Measurements from ENCODE around the gene XRCC2. TPM values are rescaled to one million over a fixed set of nuclear protein-coding genes. Genes with fewer than 3 reads are reported as not detected.

XRCC2 gene
- total and polyA plus RNA-seq, 2 experiments from 2014 or later, result 18.9 to 33.2 TPM

DNA sequence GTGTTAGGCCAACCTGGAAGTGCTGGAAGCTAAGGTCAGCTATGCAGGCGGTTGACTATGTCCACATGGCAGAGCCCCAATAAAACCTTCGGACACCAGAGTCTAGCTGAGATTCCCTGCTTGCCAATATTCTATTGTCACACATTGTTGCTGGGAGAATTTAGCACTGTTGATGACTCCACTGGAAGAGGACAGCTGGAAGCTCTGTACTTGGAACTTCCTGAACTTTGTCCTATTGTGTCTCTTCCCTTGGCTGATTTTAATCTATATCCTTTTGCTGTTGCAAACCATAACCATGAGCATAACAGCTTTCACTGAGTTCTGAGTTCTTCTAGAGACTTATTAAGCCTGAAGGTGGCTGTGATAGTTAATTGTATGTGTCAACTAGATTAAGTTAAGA lies 12.0 kb downstream of the XRCC2 start:
- no peak overlapping the region for H3K27ac Mint-ChIP-seq
- peaks cover 2% of the 10 kb centered on the region for H3K27me3 Mint-ChIP-seq (ENCODE audit: insufficient read depth, low read depth, poor library complexity)
- H3K9me3 Mint-ChIP-seq, result no peaks in the 10 kb centered on the region
- no peak for DNase-seq (ENCODE audit: low spot score)
- no peak overlapping the region for H3K4me3 Mint-ChIP-seq
- H3K4me1 Mint-ChIP-seq, result peaks cover 5% of the 10 kb centered on the region; the same call in 1 of the 3 replicates
- H4K20me1 ChIP-seq (replicated peaks; ENCODE audit: insufficient read depth), result peaks cover 71% of the 10 kb centered on the region
- H3K36me3 ChIP-seq (ENCODE audit: insufficient read depth), result peaks cover 28% of the 10 kb centered on the region
- H3F3A ChIP-seq (replicated peaks; ENCODE audit: low read depth), result no peaks in the 10 kb centered on the region; the same call in 1 of the 2 replicates
- H3K4me2 ChIP-seq, result no peak overlapping the region
- no peak for ATAC-seq
- no peak overlapping the region for H3K4me3 ChIP-seq
- H3K36me3 Mint-ChIP-seq (ENCODE audit: low read depth), result peaks cover 67% of the 10 kb centered on the region
- no peaks in the 10 kb centered on the region for H3K4me1 ChIP-seq (ENCODE audit: insufficient read depth)
- no peaks in the 10 kb centered on the region for H3K27me3 ChIP-seq (ENCODE audit: insufficient read depth)
- H2AFZ ChIP-seq, result no peak overlapping the region
- no peak overlapping the region for H3K27ac ChIP-seq (ENCODE audit: low read depth)
- no peaks in the 10 kb centered on the region for H3K9me2 ChIP-seq (ENCODE audit: insufficient read depth)
- peaks cover 98% of the 10 kb centered on the region for H3K79me2 ChIP-seq (replicated peaks; ENCODE audit: insufficient read depth)
- TF ChIP-seq CREB1 (CRISPR knock-in tag; IDR thresholded peaks at IDR 0.05; ENCODE audit: low read depth) (no peak), ZNF331 (CRISPR knock-in tag; IDR thresholded peaks at IDR 0.05; ENCODE audit: low read depth) (no peak), EZH2phosphoT487 (IDR thresholded peaks at IDR 0.05; ENCODE audit: unreplicated experiment) (no peak), POLR2AphosphoS5 (IDR thresholded peaks at IDR 0.05; ENCODE audit: low read depth) (no peak), JUNB (IDR thresholded peaks at IDR 0.05; ENCODE audit: unreplicated experiment) (no peak), EZH2 (IDR thresholded peaks at IDR 0.05; ENCODE audit: low read depth, unreplicated experiment) (no peak), NANOG (IDR thresholded peaks at IDR 0.05; ENCODE audit: borderline replicate concordance) (no peak), STAT1 (IDR thresholded peaks at IDR 0.05; ENCODE audit: unreplicated experiment) (no peak), ZNF114 (CRISPR knock-in tag; IDR thresholded peaks at IDR 0.05) (no peak)
- TF ChIP-seq, protein P1, sequence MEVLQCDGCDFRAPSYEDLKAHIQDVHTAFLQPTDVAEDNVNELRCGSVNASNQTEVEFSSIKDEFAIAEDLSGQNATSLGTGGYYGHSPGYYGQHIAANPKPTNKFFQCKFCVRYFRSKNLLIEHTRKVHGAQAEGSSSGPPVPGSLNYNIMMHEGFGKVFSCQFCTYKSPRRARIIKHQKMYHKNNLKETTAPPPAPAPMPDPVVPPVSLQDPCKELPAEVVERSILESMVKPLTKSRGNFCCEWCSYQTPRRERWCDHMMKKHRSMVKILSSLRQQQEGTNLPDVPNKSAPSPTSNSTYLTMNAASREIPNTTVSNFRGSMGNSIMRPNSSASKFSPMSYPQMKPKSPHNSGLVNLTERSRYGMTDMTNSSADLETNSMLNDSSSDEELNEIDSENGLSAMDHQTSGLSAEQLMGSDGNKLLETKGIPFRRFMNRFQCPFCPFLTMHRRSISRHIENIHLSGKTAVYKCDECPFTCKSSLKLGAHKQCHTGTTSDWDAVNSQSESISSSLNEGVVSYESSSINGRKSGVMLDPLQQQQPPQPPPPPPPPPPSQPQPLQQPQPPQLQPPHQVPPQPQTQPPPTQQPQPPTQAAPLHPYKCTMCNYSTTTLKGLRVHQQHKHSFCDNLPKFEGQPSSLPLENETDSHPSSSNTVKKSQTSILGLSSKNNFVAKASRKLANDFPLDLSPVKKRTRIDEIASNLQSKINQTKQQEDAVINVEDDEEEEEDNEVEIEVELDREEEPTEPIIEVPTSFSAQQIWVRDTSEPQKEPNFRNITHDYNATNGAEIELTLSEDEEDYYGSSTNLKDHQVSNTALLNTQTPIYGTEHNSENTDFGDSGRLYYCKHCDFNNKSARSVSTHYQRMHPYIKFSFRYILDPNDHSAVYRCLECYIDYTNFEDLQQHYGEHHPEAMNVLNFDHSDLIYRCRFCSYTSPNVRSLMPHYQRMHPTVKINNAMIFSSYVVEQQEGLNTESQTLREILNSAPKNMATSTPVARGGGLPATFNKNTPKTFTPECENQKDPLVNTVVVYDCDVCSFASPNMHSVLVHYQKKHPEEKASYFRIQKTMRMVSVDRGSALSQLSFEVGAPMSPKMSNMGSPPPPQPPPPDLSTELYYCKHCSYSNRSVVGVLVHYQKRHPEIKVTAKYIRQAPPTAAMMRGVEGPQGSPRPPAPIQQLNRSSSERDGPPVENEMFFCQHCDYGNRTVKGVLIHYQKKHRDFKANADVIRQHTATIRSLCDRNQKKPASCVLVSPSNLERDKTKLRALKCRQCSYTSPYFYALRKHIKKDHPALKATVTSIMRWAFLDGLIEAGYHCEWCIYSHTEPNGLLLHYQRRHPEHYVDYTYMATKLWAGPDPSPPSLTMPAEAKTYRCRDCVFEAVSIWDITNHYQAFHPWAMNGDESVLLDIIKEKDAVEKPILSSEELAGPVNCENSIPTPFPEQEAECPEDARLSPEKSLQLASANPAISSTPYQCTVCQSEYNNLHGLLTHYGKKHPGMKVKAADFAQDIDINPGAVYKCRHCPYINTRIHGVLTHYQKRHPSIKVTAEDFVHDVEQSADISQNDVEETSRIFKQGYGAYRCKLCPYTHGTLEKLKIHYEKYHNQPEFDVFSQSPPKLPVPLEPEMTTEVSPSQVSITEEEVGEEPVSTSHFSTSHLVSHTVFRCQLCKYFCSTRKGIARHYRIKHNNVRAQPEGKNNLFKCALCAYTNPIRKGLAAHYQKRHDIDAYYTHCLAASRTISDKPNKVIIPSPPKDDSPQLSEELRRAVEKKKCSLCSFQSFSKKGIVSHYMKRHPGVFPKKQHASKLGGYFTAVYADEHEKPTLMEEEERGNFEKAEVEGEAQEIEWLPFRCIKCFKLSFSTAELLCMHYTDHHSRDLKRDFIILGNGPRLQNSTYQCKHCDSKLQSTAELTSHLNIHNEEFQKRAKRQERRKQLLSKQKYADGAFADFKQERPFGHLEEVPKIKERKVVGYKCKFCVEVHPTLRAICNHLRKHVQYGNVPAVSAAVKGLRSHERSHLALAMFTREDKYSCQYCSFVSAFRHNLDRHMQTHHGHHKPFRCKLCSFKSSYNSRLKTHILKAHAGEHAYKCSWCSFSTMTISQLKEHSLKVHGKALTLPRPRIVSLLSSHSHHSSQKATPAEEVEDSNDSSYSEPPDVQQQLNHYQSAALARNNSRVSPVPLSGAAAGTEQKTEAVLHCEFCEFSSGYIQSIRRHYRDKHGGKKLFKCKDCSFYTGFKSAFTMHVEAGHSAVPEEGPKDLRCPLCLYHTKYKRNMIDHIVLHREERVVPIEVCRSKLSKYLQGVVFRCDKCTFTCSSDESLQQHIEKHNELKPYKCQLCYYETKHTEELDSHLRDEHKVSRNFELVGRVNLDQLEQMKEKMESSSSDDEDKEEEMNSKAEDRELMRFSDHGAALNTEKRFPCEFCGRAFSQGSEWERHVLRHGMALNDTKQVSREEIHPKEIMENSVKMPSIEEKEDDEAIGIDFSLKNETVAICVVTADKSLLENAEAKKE (CRISPR knock-in tag; IDR thresholded peaks at IDR 0.05), result no peak
- TF ChIP-seq, protein P2, sequence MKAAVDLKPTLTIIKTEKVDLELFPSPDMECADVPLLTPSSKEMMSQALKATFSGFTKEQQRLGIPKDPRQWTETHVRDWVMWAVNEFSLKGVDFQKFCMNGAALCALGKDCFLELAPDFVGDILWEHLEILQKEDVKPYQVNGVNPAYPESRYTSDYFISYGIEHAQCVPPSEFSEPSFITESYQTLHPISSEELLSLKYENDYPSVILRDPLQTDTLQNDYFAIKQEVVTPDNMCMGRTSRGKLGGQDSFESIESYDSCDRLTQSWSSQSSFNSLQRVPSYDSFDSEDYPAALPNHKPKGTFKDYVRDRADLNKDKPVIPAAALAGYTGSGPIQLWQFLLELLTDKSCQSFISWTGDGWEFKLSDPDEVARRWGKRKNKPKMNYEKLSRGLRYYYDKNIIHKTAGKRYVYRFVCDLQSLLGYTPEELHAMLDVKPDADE (IDR thresholded peaks at IDR 0.05), result no peak
- TF ChIP-seq, protein P3, sequence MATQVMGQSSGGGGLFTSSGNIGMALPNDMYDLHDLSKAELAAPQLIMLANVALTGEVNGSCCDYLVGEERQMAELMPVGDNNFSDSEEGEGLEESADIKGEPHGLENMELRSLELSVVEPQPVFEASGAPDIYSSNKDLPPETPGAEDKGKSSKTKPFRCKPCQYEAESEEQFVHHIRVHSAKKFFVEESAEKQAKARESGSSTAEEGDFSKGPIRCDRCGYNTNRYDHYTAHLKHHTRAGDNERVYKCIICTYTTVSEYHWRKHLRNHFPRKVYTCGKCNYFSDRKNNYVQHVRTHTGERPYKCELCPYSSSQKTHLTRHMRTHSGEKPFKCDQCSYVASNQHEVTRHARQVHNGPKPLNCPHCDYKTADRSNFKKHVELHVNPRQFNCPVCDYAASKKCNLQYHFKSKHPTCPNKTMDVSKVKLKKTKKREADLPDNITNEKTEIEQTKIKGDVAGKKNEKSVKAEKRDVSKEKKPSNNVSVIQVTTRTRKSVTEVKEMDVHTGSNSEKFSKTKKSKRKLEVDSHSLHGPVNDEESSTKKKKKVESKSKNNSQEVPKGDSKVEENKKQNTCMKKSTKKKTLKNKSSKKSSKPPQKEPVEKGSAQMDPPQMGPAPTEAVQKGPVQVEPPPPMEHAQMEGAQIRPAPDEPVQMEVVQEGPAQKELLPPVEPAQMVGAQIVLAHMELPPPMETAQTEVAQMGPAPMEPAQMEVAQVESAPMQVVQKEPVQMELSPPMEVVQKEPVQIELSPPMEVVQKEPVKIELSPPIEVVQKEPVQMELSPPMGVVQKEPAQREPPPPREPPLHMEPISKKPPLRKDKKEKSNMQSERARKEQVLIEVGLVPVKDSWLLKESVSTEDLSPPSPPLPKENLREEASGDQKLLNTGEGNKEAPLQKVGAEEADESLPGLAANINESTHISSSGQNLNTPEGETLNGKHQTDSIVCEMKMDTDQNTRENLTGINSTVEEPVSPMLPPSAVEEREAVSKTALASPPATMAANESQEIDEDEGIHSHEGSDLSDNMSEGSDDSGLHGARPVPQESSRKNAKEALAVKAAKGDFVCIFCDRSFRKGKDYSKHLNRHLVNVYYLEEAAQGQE (IDR thresholded peaks at IDR 0.05; ENCODE audit: unreplicated experiment), result no peak
- TF ChIP-seq, protein P4, sequence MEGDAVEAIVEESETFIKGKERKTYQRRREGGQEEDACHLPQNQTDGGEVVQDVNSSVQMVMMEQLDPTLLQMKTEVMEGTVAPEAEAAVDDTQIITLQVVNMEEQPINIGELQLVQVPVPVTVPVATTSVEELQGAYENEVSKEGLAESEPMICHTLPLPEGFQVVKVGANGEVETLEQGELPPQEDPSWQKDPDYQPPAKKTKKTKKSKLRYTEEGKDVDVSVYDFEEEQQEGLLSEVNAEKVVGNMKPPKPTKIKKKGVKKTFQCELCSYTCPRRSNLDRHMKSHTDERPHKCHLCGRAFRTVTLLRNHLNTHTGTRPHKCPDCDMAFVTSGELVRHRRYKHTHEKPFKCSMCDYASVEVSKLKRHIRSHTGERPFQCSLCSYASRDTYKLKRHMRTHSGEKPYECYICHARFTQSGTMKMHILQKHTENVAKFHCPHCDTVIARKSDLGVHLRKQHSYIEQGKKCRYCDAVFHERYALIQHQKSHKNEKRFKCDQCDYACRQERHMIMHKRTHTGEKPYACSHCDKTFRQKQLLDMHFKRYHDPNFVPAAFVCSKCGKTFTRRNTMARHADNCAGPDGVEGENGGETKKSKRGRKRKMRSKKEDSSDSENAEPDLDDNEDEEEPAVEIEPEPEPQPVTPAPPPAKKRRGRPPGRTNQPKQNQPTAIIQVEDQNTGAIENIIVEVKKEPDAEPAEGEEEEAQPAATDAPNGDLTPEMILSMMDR (conservative IDR thresholded peaks at IDR 0.05; ENCODE audit: low read depth in 2 of 2), result no peak

Measured in GM23338 (cell line).